HUES48 (cell line): ENCODE measurements around the gene PTGIS.

Experiments used
- H3K27ac ChIP-seq: one replicate; pipeline ENCODE4 v1.7.0; 2013; ENCODE audit warnings: low read depth, low read length, inconsistent platforms
- H3K27me3 ChIP-seq: 2 replicates; pipeline ENCODE4 v1.6.1; 2013; ENCODE audit warnings: mild to moderate bottlenecking, low read length; ENCODE audit not compliant: control insufficient read depth, insufficient read depth
- H3K36me3 ChIP-seq: 2 replicates; pipeline ENCODE4 v1.6.1; 2013; ENCODE audit warnings: low read length; ENCODE audit not compliant: control insufficient read depth, insufficient read depth
- H3K4me1 ChIP-seq: 2 replicates; pipeline ENCODE4 v1.6.1; 2013; ENCODE audit warnings: mild to moderate bottlenecking, low read length; ENCODE audit not compliant: control insufficient read depth, insufficient read depth
- H3K4me3 ChIP-seq: 2 replicates; pipeline ENCODE4 v1.5.1; 2013; ENCODE audit warnings: mild to moderate bottlenecking, low read depth, low read length
- H3K9ac ChIP-seq: 2 replicates; pipeline ENCODE4 v1.6.1; 2013; ENCODE audit warnings: mild to moderate bottlenecking, low read depth, low read length, moderate library complexity
- H3K9me3 ChIP-seq: 2 replicates; pipeline ENCODE4 v1.6.1; 2013; ENCODE audit warnings: low read length; ENCODE audit not compliant: control insufficient read depth, insufficient read depth

The PTGIS gene

GRCh38 chr20:49503176-49503575, 64.8 kb downstream of the PTGIS start:
- H3K4me3 ChIP-seq, result no peak overlapping the region
- H3K9ac ChIP-seq, result no peak overlapping the region
- H3K4me1 ChIP-seq, result peaks cover 10% of the 10 kb centered on the region; the same call in 1 of the 2 replicates
- no peaks in the 10 kb centered on the region for H3K27me3 ChIP-seq
- no peaks in the 10 kb centered on the region for H3K9me3 ChIP-seq
- no peak overlapping the region for H3K27ac ChIP-seq
- peaks cover 3% of the 10 kb centered on the region; the same call in 1 of the 2 replicates for H3K36me3 ChIP-seq

DNA sequence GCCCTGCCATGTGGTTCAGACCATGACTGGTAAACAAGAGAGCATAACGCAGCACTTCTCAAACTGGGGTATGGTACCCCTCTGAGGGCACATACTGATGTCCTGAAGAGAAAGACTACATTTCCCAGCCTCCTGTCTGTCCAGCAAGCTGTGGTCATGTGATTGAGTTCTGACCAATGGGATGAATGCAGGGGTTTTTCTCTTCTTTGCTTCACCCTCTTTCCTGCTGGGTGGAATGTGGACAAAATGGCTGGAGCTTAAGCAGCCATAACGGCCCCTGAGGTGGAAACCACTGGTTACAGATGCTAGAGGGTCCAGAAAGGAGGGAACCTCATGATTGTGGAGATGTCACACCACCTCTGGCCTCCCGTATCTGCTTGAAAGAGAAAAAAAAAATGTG, 66.0 kb downstream of the PTGIS start:
- no peak overlapping the region for H3K4me3 ChIP-seq
- H3K27ac ChIP-seq, result no peak overlapping the region
- H3K36me3 ChIP-seq, result no peaks in the 10 kb centered on the region
- H3K4me1 ChIP-seq, result peaks cover 10% of the 10 kb centered on the region
- no peak overlapping the region for H3K9ac ChIP-seq
- H3K27me3 ChIP-seq, result no peaks in the 10 kb centered on the region
- H3K9me3 ChIP-seq, result no peaks in the 10 kb centered on the region

- Histone ChIP-seq H3K36me3 (no peaks in the 10 kb centered on the region), H3K27me3 (no peaks in the 10 kb centered on the region), H3K4me3 (no peak overlapping the region), H3K4me1 (peaks cover 3% of the 10 kb centered on the region), H3K9ac (no peak overlapping the region), H3K9me3 (no peaks in the 10 kb centered on the region), H3K27ac (no peak overlapping the region)
Measured at GRCh38 chr20:49497398-49497669, 70.6 kb downstream of the PTGIS start.

DNA sequence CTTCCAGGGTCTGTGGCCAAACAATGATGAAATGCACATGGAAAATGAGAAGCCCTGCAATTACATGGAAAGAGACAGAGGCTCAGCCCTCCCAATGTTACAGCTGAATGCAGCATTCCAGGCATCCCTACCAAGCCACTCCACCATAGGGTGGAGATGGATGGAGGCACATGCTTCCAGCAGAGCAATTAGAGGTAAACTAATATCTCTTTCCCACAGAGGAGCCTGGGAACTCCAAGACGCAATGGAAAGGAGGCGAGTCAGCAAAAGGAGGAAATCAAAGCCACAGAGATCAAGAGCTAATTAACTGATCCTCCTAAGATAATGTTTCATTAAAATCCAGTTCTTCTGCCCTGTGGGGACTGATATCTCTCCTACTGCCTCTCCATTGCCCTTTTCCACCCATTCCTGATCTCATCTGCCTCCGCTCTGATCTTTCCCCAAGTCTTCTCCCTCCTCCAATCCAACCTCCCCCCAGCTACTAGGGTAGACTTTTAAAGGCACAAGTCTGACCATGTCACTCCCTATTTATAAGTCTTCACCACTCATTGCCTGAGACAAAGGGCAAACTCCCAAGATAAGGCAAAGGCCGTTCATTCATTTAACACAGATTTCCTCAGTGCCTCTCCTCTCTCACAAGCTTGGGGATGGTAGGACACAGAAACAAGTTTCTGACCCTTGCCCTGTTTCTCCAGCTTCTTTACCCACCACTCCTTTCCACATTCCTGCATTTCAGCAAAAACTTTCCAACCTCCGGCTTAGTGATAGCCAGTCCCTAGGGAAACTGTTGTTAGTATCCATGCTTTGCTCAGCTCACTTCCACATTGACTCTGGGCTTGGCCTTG, 71.2 kb downstream of the PTGIS start:
- Histone ChIP-seq H3K9me3 (no peaks in the 10 kb centered on the region), H3K4me3 (no peak overlapping the region), H3K9ac (no peak overlapping the region), H3K27ac (no peak overlapping the region), H3K36me3 (no peaks in the 10 kb centered on the region), H3K4me1 (peaks cover 3% of the 10 kb centered on the region), H3K27me3 (no peaks in the 10 kb centered on the region)

DNA sequence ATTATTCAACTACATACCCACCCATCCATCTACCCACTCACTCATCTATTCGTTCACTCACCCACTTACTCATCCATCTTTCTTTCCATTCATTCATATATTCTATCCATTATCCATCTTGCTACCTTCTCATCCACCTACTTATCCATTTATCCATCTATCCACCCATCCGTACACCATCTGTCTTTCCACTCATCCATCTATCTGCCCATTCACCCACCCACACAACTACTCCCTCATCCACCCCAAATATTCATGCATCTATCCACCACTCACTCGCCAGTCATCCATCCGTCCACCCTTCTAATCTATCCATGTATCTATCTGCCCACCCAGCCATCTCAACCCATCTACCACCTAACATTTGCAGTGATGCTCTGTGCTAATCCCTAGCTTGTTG, 71.9 kb downstream of the PTGIS start:
- Histone ChIP-seq H3K27me3 (no peaks in the 10 kb centered on the region), H3K4me3 (no peak overlapping the region), H3K4me1 (peaks cover 3% of the 10 kb centered on the region), H3K9ac (no peak overlapping the region), H3K27ac (no peak overlapping the region), H3K9me3 (no peaks in the 10 kb centered on the region), H3K36me3 (no peaks in the 10 kb centered on the region)

- Histone ChIP-seq H3K27ac (no peak overlapping the region), H3K9me3 (no peaks in the 10 kb centered on the region), H3K27me3 (peaks cover under 1% of the 10 kb centered on the region; the same call in 1 of the 2 replicates), H3K4me3 (no peak overlapping the region), H3K4me1 (no peaks in the 10 kb centered on the region), H3K36me3 (no peaks in the 10 kb centered on the region), H3K9ac (no peak overlapping the region)
Measured at GRCh38 chr20:49490689-49491088, 77.2 kb downstream of the PTGIS start.

GRCh38 chr20:49489688-49490087, 78.2 kb downstream of the PTGIS start:
- Histone ChIP-seq H3K27ac (no peak overlapping the region), H3K27me3 (peaks cover 10% of the 10 kb centered on the region; the same call in 1 of the 2 replicates), H3K4me3 (no peak overlapping the region), H3K4me1 (no peaks in the 10 kb centered on the region), H3K9me3 (no peaks in the 10 kb centered on the region), H3K36me3 (no peaks in the 10 kb centered on the region), H3K9ac (no peak overlapping the region)

GRCh38 chr20:49486064-49486463, 81.9 kb downstream of the PTGIS start:
- H3K27ac ChIP-seq, result no peak overlapping the region
- H3K27me3 ChIP-seq, result peaks cover 24% of the 10 kb centered on the region
- H3K36me3 ChIP-seq, result no peaks in the 10 kb centered on the region
- no peaks in the 10 kb centered on the region for H3K9me3 ChIP-seq
- H3K9ac ChIP-seq, result no peak overlapping the region
- no peak overlapping the region for H3K4me3 ChIP-seq
- no peaks in the 10 kb centered on the region for H3K4me1 ChIP-seq

DNA sequence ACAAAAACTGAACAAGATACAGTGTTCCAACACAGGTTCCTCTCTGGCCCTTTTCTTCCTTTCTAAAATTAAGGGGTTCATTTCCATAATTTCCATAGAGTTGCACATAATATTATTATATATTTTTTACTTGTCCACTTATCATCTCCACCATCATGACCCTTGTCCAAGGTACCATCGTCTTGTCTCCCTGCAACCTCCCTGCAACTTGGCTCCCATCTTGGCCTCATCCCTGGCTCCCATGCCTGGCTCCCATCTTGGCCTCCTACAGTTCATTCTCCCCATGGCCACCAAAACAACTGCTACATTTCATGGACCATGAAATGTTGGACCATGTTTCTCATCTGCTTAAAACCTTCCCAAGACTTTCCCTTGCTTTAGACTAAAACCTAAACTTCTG, 82.4 kb downstream of the PTGIS start:
- no peak overlapping the region for H3K9ac ChIP-seq
- no peaks in the 10 kb centered on the region for H3K36me3 ChIP-seq
- no peaks in the 10 kb centered on the region for H3K9me3 ChIP-seq
- no peak overlapping the region for H3K27ac ChIP-seq
- peaks cover 24% of the 10 kb centered on the region for H3K27me3 ChIP-seq
- H3K4me1 ChIP-seq, result no peaks in the 10 kb centered on the region
- no peak overlapping the region for H3K4me3 ChIP-seq

DNA sequence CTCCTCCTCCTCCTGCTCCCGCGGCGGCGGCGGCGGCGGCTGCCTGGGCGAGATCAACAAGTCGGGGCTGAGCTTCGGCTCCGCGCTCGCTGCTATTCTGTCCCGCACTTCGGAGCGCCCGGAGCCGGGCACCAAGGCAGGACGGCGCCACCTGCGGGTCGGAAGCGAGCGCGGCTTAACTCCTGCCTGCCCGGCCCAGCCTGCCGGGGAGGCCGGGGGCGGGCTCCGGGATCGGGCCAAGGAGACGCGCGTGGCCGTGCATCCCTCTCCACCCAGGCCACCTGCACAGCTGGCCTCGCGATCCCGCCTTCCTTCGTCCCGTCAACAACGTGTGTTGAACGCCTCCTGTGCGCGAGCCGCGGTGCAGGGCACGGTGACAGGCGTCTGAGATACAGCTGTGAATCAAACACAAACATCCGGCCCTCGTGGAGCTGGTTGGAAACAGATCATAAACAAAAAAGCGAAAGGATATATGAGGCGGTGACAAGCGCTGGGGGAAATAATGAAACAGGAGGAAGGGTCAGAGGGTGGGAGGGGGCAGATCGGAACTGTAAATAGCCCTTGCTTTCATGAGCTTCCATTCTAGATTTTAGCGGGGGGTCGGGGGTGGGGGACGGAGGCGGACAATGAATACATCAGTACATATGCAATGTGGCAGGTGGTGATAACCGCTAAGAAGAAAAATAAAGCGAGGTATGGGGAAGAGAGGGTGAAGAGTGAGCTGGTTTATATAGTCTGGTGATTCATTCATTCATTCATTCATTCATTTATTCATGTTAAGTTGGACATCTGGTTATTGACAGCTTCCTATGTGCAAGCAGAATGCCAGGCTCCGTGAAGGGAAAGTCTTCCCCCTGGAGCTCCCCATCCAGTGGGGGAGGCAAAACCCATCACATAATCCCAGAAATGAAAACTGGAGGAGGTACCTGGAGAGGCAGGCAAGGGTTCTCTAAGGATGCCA, 83.5 kb downstream of the PTGIS start:
- peaks cover 24% of the 10 kb centered on the region for H3K27me3 ChIP-seq
- no peak overlapping the region for H3K9ac ChIP-seq
- H3K36me3 ChIP-seq, result no peaks in the 10 kb centered on the region
- no peak overlapping the region for H3K27ac ChIP-seq
- H3K4me3 ChIP-seq, result peak overlapping the region; percentile 80
- H3K9me3 ChIP-seq, result no peaks in the 10 kb centered on the region
- H3K4me1 ChIP-seq, result no peaks in the 10 kb centered on the region

GRCh38 chr20:49483696-49484123, 84.2 kb downstream of the PTGIS start:
- Histone ChIP-seq H3K4me3 (peak overlapping the region; percentile 62), H3K9ac (no peak overlapping the region), H3K9me3 (no peaks in the 10 kb centered on the region), H3K36me3 (no peaks in the 10 kb centered on the region), H3K27ac (no peak overlapping the region), H3K27me3 (peaks cover 24% of the 10 kb centered on the region), H3K4me1 (no peaks in the 10 kb centered on the region)
